Measurements from ENCODE around the gene CACNA1S. TPM values are rescaled to one million over a fixed set of nuclear protein-coding genes. Genes with fewer than 3 reads are reported as not detected.

CACNA1S gene
- total and polyA plus RNA-seq, 2 of the 4 experiments (the other 2 are of a cell fraction): not detected

GRCh38 chr1:201024625-201024998 is 87.6 kb downstream of the CACNA1S start:
- Histone ChIP-seq H3K9ac (ENCODE audit: low read depth, low read length) (no peak overlapping the region), H4K5ac (ENCODE audit: low read depth, low read length) (no peak overlapping the region), H3K9me3 (ENCODE audit: control insufficient read depth, insufficient read depth, low read length) (no peaks in the 10 kb centered on the region), H3K4me3 (ENCODE audit: insufficient read depth, low read depth, low read length) (no peak overlapping the region), H2AK5ac (ENCODE audit: low read depth, low read length) (no peak overlapping the region), H3K23ac (ENCODE audit: low read depth, low read length) (no peak overlapping the region), H3K56ac (ENCODE audit: extremely low read depth, insufficient read depth, low read length) (no peak overlapping the region), H3K27me3 (ENCODE audit: control insufficient read depth, insufficient read depth, low read length) (peaks cover 11% of the 10 kb centered on the region), H3K36me3 (ENCODE audit: control insufficient read depth, insufficient read depth, low read length) (no peaks in the 10 kb centered on the region), H4K8ac (ENCODE audit: low read depth in 2 of 2, low read length in 2 of 2) (no peak overlapping the region), H2BK15ac (ENCODE audit: low read depth, low read length) (no peak overlapping the region), H4K20me1 (ENCODE audit: insufficient read depth, low read length) (no peaks in the 10 kb centered on the region; the same call in 1 of the 2 replicates), H3K4ac (ENCODE audit: low read depth, low read length) (no peak overlapping the region), H2AFZ (replicated peaks; ENCODE audit: low read length, poor library complexity) (no peak overlapping the region), H3K79me1 (ENCODE audit: low read depth in 1 of 2, low read length in 2 of 2) (no peaks in the 10 kb centered on the region), H3K9me1 (ENCODE audit: insufficient read depth, low read length) (peaks cover 3% of the 10 kb centered on the region; the same call in 1 of the 2 replicates), H3K4me1 (ENCODE audit: control insufficient read depth, insufficient read depth, low read length) (peaks cover 5% of the 10 kb centered on the region), H3K14ac (replicated peaks; ENCODE audit: low read depth, low read length) (no peak overlapping the region), H2BK120ac (ENCODE audit: low read depth, low read length) (no peak overlapping the region), H3K27ac (ENCODE audit: insufficient read depth, low read length) (no peak overlapping the region), H2AK9ac (replicated peaks; ENCODE audit: low read depth, low read length, poor library complexity) (peak overlapping the region; percentile 47), H3K4me2 (ENCODE audit: low read depth, low read length) (no peak overlapping the region), H3K18ac (ENCODE audit: low read depth, low read length) (no peak overlapping the region), H2BK5ac (ENCODE audit: low read depth, low read length, poor library complexity, severe bottlenecking) (no peak overlapping the region), H4K91ac (ENCODE audit: insufficient read depth, low read depth, low read length) (no peak overlapping the region), H2BK20ac (ENCODE audit: low read depth, low read length) (no peak overlapping the region)
- no TSS peak for BruUV-seq (replicated peaks)
- ChIA-PET CTCF (no interaction called here), POLR2A (ENCODE audit: unreplicated experiment) (no interaction called here)
- TF ChIP-seq BHLHE40 (IDR thresholded peaks at IDR 0.05; ENCODE audit: low read depth, low read length) (no peak), CEBPB (IDR thresholded peaks at IDR 0.05; ENCODE audit: low read depth, low read length) (no peak), NFE2L2 (IDR thresholded peaks at IDR 0.05; ENCODE audit: low read depth, low read length) (no peak), CTCF (conservative IDR thresholded peaks at IDR 0.05; ENCODE audit: low read depth, low read length) (no peak), ELK1 (IDR thresholded peaks at IDR 0.05; ENCODE audit: borderline replicate concordance, low read depth, low read length) (no peak), CHD1 (IDR thresholded peaks at IDR 0.05; ENCODE audit: low read depth, low read length) (no peak), POLR2A (IDR thresholded peaks at IDR 0.05; ENCODE audit: low read depth, low read length) (no peak)
- WGBS, 2 experiments (ENCODE audit: extremely low coverage in 2 of 2, insufficient read length in 1 of 2): no CpG with 5 or more reads among the region's 2 CpGs
- DNase-seq (no peak), ATAC-seq (ENCODE audit: low read depth) (no peak)
- intact Hi-C loops (cut with micrococcal nuclease): loop anchor here (10.0 kb wide), 1 partner anchor 140 kb away; no protein-coding TSS in a partner anchor
- in situ Hi-C loops (cut with MboI; ENCODE audit: low sequenced_read_pairs): no loop called here
- dilution Hi-C loops (cut with HindIII; ENCODE audit: low sequenced_read_pairs, unreplicated experiment): no loop called here

Measured in IMR-90 (cell line).